Right lobe of liver (tissue), 4 donors: ENCODE results near the gene HDGFL1.

ENCODE experiments used
- CTCF ChIP-seq, 4 donors: fragments of 200-600 bp in 3 of 4; fragments of 450-650 bp in 1 of 4; IDR thresholded peaks; one replicate each; pipeline versions ENCODE4 v1.5.1 to v1.8.0; 2016 to 2022; ENCODE audit warnings: antibody characterized with exemption in 4 of 4, mild to moderate bottlenecking in 2 of 4
- POLR2A ChIP-seq: fragments of 450-650 bp; IDR thresholded peaks from one replicate; pipeline ENCODE4 v1.6.1; 2017; ENCODE audit warnings: antibody characterized with exemption, mild to moderate bottlenecking
- donor health status: DM: no; HTN: no; CAD: no.
- donor health status: DM: no; HTN: no; CAD: no.
- donor health status: DM: no; HTN: yes; CAD: no.

GRCh38 chr6:22612236-22612635 lies 42.9 kb downstream of the HDGFL1 start:
- TF ChIP-seq CTCF (IDR thresholded peaks at IDR 0.05) (no peak), POLR2A (no peak)
